Kidney (tissue), 14 donors: ENCODE data around the gene HNRNPAB. TPM values are rescaled to one million over a fixed set of nuclear protein-coding genes. Genes with fewer than 3 reads are reported as not detected.

Experiments used
- DNase-seq, 5 donors: peaks; one replicate each; pipeline ENCODE4 v3.0.0-alpha.2; 2013 to 2020
- FAIRE-seq: peaks from 2 replicates; lab custom pipeline; 2012; peaks lifted over from hg19 to GRCh38; lab: Jason Lieb, UNC
- H3K27ac ChIP-seq, 2 donors: one replicate each; pipeline ENCODE4 v1.7.0; 2013; ENCODE audit warnings: low read depth in 2 of 2, low read length in 2 of 2, inconsistent platforms in 1 of 2
- H3K27me3 ChIP-seq: one replicate; pipeline ENCODE4 v1.7.1; 2013; ENCODE audit warnings: low read length, inconsistent platforms; ENCODE audit not compliant: control insufficient read depth, insufficient read depth
- H3K36me3 ChIP-seq, 3 donors: one replicate each; pipeline versions ENCODE4 v1.7.0 to v1.7.1; 2013; ENCODE audit warnings: low read length in 3 of 3, control low read depth in 1 of 3, inconsistent platforms in 1 of 3; ENCODE audit not compliant: insufficient read depth in 3 of 3, control insufficient read depth in 2 of 3
- H3K4me1 ChIP-seq, 3 donors: one replicate each; pipeline versions ENCODE4 v1.7.0 to v1.7.1; 2013; ENCODE audit warnings: low read length in 3 of 3, inconsistent platforms in 1 of 3, low read depth in 1 of 3; ENCODE audit not compliant: control insufficient read depth in 2 of 3, insufficient read depth in 2 of 3
- H3K4me3 ChIP-seq, 3 donors: one replicate each; pipeline versions ENCODE4 v1.7.0 to v1.8.1; 2013; ENCODE audit warnings: low read length in 3 of 3, control low read depth in 1 of 3, inconsistent platforms in 1 of 3
- H3K9ac ChIP-seq, 3 donors: one replicate each; pipeline versions ENCODE4 v1.7.0 to v1.7.1; 2013; ENCODE audit warnings: low read length in 3 of 3, control low read depth in 1 of 3, inconsistent platforms in 1 of 3
- H3K9me3 ChIP-seq, 3 donors: one replicate each; pipeline versions ENCODE4 v1.7.0 to v1.7.1; 2013; ENCODE audit warnings: low read length in 3 of 3, control low read depth in 1 of 3, inconsistent platforms in 1 of 3; ENCODE audit not compliant: control insufficient read depth in 2 of 3, insufficient read depth in 1 of 3
- intact Hi-C: fragments of 100-400 bp; cut with DNase I; formaldehyde crosslinking; loops from one replicate; pipeline ENCODE4 v1.11.1; 2022
- polyA plus RNA-seq: library from polyadenylated mRNA; stranded (reverse); fragments of 350-450 nt; fragmentation: Illumina TruSeq; extraction: RNeasy Lipid Tissue Mini Kit (QIAGEN cat#74804); gene quantifications from one replicate; pipeline ENCODE4 v1.2.3, GENCODE V29; 2014; ENCODE audit warnings: low read depth, low replicate concordance; ENCODE audit not compliant: insufficient read depth
- total RNA-seq: library from RNA; stranded (reverse); fragmentation: NEBNext Ultra II Directional; extraction: Animal tissue kit (Norgen Biotek cat#: 25700); gene quantifications from one replicate; pipeline ENCODE4 v1.2.1, GENCODE V29; 2021
- TF ChIP-seq, protein P1 (sequence below): IDR thresholded peaks from 3 replicates; pipeline ENCODE4 v1.5.1; 2012; ENCODE audit warnings: mild to moderate bottlenecking, moderate library complexity, borderline replicate concordance; ENCODE audit not compliant: insufficient read depth; ENCODE audit errors: extremely low read depth
- donor health status: control.
- donor health status: control.
- donor health status: control.
- donor health status: control.
- donor health status: control.
- donor health status: DM: yes; HTN: yes; CAD: no.
- donor health status: Normal renal cell carcinoma (clear cell type).

Gene HNRNPAB
- total and polyA plus RNA-seq, 2 donors from 2014 or later = 81.8 to 130 TPM

DNA sequence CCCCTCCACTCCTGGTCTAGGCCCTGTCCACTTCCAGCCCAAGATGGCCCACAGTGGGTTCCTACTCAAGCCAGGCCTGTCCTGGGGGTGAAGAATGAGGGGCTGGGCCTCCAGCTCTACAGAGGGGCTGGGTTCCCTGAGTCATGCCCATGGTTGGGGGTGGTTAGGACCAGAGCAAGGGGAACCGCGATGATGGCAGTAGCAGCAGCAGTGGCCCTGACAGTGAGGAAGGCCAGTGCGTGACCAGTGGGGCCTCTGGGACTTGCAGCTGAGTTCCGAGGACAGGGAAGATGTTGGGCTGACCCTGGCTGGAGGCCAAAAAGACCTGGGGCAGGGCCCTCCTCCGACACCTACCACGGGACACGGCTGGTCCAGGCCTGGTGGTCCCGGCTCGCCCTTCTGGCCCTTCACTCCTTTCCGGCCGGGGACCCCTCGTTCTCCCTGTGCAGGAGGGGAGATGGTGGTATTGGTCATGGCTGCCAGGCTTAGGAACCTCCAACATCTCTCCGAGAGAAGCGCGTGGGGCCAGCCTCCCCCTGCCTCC, 37.4 kb downstream of the HNRNPAB start:
- H3K27me3 ChIP-seq = no peaks in the 10 kb centered on the region
- H3K9ac ChIP-seq = no peak overlapping the region
- TF ChIP-seq, protein P1, sequence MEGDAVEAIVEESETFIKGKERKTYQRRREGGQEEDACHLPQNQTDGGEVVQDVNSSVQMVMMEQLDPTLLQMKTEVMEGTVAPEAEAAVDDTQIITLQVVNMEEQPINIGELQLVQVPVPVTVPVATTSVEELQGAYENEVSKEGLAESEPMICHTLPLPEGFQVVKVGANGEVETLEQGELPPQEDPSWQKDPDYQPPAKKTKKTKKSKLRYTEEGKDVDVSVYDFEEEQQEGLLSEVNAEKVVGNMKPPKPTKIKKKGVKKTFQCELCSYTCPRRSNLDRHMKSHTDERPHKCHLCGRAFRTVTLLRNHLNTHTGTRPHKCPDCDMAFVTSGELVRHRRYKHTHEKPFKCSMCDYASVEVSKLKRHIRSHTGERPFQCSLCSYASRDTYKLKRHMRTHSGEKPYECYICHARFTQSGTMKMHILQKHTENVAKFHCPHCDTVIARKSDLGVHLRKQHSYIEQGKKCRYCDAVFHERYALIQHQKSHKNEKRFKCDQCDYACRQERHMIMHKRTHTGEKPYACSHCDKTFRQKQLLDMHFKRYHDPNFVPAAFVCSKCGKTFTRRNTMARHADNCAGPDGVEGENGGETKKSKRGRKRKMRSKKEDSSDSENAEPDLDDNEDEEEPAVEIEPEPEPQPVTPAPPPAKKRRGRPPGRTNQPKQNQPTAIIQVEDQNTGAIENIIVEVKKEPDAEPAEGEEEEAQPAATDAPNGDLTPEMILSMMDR = no peak
- peak in 1 of 5 donors; percentile 76 for DNase-seq
- FAIRE-seq = no peak
- no peak overlapping the region for H3K27ac ChIP-seq
- no peak overlapping the region for H3K4me3 ChIP-seq
- no peaks in the 10 kb centered on the region for H3K9me3 ChIP-seq
- H3K36me3 ChIP-seq = no peaks in the 10 kb centered on the region
- peaks cover 0 to 20% (median 0%) of the 10 kb centered on the region in 3 donors for H3K4me1 ChIP-seq
- intact Hi-C loops = no loop called here

DNA sequence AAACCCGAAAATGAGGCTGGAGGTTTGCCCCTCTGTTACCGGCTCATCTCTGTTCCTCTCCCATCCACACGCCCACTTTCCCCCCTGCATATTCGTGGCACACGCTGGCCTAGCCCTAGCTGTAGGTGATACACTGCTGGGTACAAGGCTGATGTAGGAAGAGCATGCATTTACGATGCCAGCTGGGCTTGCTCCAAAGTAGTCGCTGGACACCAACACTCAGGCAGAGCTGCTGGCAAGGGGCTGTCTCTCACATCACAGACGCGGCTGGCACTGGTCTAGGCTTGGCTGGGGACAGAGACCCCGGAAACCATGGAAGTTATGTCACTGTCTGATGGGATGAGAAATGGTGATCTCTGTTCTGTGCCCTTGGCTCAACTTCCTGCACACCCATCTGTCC, 38.1 kb downstream of the HNRNPAB start:
- peak in 1 of 5 donors; percentile 60 for DNase-seq
- H3K27ac ChIP-seq = no peak overlapping the region
- FAIRE-seq = no peak

DNA sequence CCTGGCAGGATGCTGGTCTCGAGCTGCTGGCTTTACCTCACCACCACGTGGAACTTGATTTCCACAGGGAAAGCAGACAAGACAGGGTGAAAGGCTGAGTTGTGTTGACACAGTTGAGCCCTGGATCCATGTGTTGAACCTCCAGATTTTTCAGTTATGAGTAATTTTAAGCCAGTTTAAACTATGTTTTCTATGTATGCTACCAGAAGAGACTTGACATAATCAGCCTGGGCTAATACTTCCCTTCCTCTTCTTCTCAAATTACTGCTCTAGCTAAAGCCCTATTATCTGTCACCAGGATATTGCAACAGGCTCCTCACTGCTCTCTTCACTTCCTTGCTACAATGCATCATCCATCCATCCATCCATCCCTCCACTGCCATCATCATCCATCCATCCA, 40.2 kb downstream of the HNRNPAB start:
- no peaks in the 10 kb centered on the region for H3K9me3 ChIP-seq
- TF ChIP-seq, protein P1 = no peak
- intact Hi-C loops = no loop called here
- no peaks in the 10 kb centered on the region for H3K27me3 ChIP-seq
- no peak overlapping the region for H3K4me3 ChIP-seq
- peaks cover 0 to 3% (median 0%) of the 10 kb centered on the region in 3 donors for H3K4me1 ChIP-seq
- FAIRE-seq = no peak
- H3K9ac ChIP-seq = no peak overlapping the region
- no peak overlapping the region for H3K27ac ChIP-seq
- no peaks in the 10 kb centered on the region for H3K36me3 ChIP-seq
- no peak for DNase-seq

More for the DNA sequence above, 38.1 kb downstream of the HNRNPAB start:
- H3K9me3 ChIP-seq = no peaks in the 10 kb centered on the region
- TF ChIP-seq, protein P1 = no peak
- no peak overlapping the region for H3K4me3 ChIP-seq
- H3K27me3 ChIP-seq = no peaks in the 10 kb centered on the region
- no peak overlapping the region for H3K9ac ChIP-seq
- intact Hi-C loops = no loop called here
- H3K4me1 ChIP-seq = peaks cover 0 to 15% (median 0%) of the 10 kb centered on the region in 3 donors
- no peaks in the 10 kb centered on the region for H3K36me3 ChIP-seq

DNA sequence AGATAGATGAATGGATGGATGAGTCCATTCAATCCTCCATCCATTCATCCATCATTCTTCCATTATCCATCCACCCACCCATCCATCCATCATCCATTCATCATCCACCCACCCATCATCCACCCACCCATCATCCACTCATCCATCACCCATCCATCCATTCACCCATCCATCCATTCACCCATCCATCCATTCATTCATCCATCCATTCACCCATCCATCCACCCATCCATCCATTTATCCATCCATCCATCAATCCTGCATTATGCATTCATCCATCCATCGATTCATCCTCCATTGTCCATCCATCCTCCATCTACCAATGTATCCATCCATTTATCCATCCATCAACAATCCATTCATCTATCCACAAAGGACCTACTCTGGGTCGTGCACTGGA, 41.1 kb downstream of the HNRNPAB start:
- H3K36me3 ChIP-seq = no peaks in the 10 kb centered on the region
- FAIRE-seq = no peak

More for the DNA sequence above, 41.1 kb downstream of the HNRNPAB start:
- no peak overlapping the region for H3K9ac ChIP-seq
- no peaks in the 10 kb centered on the region for H3K9me3 ChIP-seq
- TF ChIP-seq, protein P1 = no peak
- no peaks in the 10 kb centered on the region for H3K4me1 ChIP-seq
- intact Hi-C loops = no loop called here
- H3K27ac ChIP-seq = no peak overlapping the region
- H3K4me3 ChIP-seq = no peak overlapping the region
- no peak for DNase-seq
- no peaks in the 10 kb centered on the region for H3K27me3 ChIP-seq
